Activated CD4-positive, alpha-beta T cell treated with anti-CD3 and anti-CD28 coated beads, Interleukin-2, amount 50 U/mL, for 48 hours (primary cell): ENCODE results near the gene NTHL1.

Experiments
- DNase-seq, 2 experiments: peaks; one replicate each; pipeline ENCODE4 v3.0.0-alpha.2; 2020

Gene NTHL1

GRCh38 chr16:2062801-2063200, 15.2 kb upstream of the NTHL1 start:
- no peak for DNase-seq

- DNase-seq = no peak
These were observed 13.9 kb upstream of the NTHL1 start for GRCh38 chr16:2061526-2061925.

- DNase-seq = no peak
These were observed 13.4 kb upstream of the NTHL1 start for GRCh38 chr16:2061023-2061422.

- DNase-seq = no peak
These were observed 12.7 kb upstream of the NTHL1 start for GRCh38 chr16:2060346-2060745.

GRCh38 chr16:2058872-2059271, 11.2 kb upstream of the NTHL1 start:
- no peak for DNase-seq

GRCh38 chr16:2058420-2058819, 10.8 kb upstream of the NTHL1 start:
- DNase-seq = no peak

- no peak for DNase-seq
These were observed 9.8 kb upstream of the NTHL1 start for GRCh38 chr16:2057438-2057837.

GRCh38 chr16:2056681-2057407, 9.2 kb upstream of the NTHL1 start:
- DNase-seq = no peak

GRCh38 chr16:2056077-2056476, 8.4 kb upstream of the NTHL1 start:
- DNase-seq = no peak

- no peak for DNase-seq
These were observed 7.1 kb upstream of the NTHL1 start for GRCh38 chr16:2054543-2055245.

- DNase-seq = no peak
These were observed 6.3 kb upstream of the NTHL1 start for GRCh38 chr16:2053897-2054296.

- no peak for DNase-seq
These were observed 5.6 kb upstream of the NTHL1 start for GRCh38 chr16:2053211-2053610.

- peak; percentile 25 to 29 for DNase-seq
These were observed 496 bp upstream of the NTHL1 start for GRCh38 chr16:2048116-2048543.

- no peak for DNase-seq
These were observed 723 bp downstream of the NTHL1 start for GRCh38 chr16:2046893-2047329.

- DNase-seq = no peak
These were observed 1.4 kb downstream of the NTHL1 start for GRCh38 chr16:2045965-2046892.

- DNase-seq = no peak
These were observed 3.1 kb downstream of the NTHL1 start for GRCh38 chr16:2044541-2044940.

- no peak for DNase-seq
These were observed 3.8 kb downstream of the NTHL1 start for GRCh38 chr16:2043667-2044451.

GRCh38 chr16:2042986-2043666, 4.5 kb downstream of the NTHL1 start:
- no peak for DNase-seq

GRCh38 chr16:2042171-2042985, 5.3 kb downstream of the NTHL1 start:
- no peak for DNase-seq

GRCh38 chr16:2040787-2041522, 6.7 kb downstream of the NTHL1 start:
- no peak for DNase-seq
